Panc1 (cell line): ENCODE measurements around the gene FAM110C.

ENCODE experiments used
- CTCF ChIP-seq: fragments of 450-650 bp; IDR thresholded peaks from 2 replicates; pipeline ENCODE4 v1.5.1; 2017; ENCODE audit warnings: mild to moderate bottlenecking
- POLR2AphosphoS5 ChIP-seq: IDR thresholded peaks from 2 replicates; pipeline ENCODE4 v1.6.1; 2012; ENCODE audit warnings: mild to moderate bottlenecking, low read depth, low read length, moderate library complexity
- REST ChIP-seq, 2 experiments: IDR thresholded peaks; 2 replicates each; pipeline ENCODE4 v1.6.1; 2011 to 2012; ENCODE audit warnings: low read depth in 2 of 2, control low read depth in 1 of 2, low read length in 1 of 2, mild to moderate bottlenecking in 1 of 2, moderate library complexity in 1 of 2; ENCODE audit not compliant: insufficient read depth in 1 of 2
- SIN3A ChIP-seq: IDR thresholded peaks from 2 replicates; pipeline ENCODE4 v1.6.1; 2012; ENCODE audit warnings: low read depth, mild to moderate bottlenecking, low read length, moderate library complexity, borderline replicate concordance; ENCODE audit not compliant: insufficient read depth
- TCF7L2 ChIP-seq: IDR thresholded peaks from 2 replicates; pipeline ENCODE4 v1.6.1; 2011; ENCODE audit warnings: mild to moderate bottlenecking, low read depth, low read length, inconsistent platforms

DNA sequence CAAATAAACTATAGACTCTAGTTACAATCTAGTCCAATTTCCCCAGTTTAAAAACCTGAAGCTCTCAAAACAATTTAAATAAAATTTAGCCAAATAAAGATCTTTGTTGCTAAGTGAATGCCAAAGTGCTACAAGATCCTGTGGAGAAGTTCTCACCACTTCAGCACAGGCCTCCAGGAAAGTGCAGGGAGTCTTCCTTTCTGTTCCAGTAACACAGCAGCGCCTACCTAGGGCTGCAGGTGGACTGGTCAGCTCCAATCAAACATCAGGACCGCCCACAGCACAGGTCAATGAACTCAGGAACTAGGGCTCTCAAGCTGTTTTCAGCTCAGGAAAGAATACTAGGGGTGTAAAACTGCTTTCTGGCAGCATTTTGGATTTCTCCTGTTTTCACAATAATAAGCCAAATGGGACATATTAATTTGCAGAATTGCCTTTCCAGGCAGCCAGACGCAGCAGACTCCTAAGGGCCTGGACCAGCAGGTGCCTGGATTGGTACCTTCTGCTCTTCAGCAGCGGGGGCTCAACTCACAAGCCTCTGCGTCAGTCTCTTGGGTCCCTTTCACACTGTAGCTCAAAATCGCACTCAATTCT, 1.5 kb downstream of the FAM110C start:
- TF ChIP-seq CTCF (no peak), POLR2AphosphoS5 (no peak), TCF7L2 (no peak), REST (IDR thresholded peaks at IDR 0.05; ENCODE audit: insufficient read depth in 1 of 2, low read depth in 2 of 2, low read length in 1 of 2) (no peak), SIN3A (no peak)
